Thoracic aorta (tissue), 2 donors: ENCODE results near the gene SLCO3A1. TPM values are rescaled to one million over a fixed set of nuclear protein-coding genes. Genes with fewer than 3 reads are reported as not detected.

Experiments
- ATAC-seq: fragments of 150-250 bp; one replicate; pipeline ENCODE4 v1.8.0; 2017; ENCODE audit warnings: low read depth; ENCODE audit not compliant: insufficient number of reproducible peaks, low FRiP score
- DNase-seq: peaks from one replicate; pipeline ENCODE4 v3.0.0-alpha.2; 2020; ENCODE audit warnings: low spot score
- H3K27ac ChIP-seq, 2 donors: fragments of 200-600 bp; sonication (generic); 1 replicate in 1 of 2; 2 replicates in 1 of 2; pipeline ENCODE4 v1.5.1; 2016; ENCODE audit warnings: mild to moderate bottlenecking in 2 of 2, moderate library complexity in 2 of 2
- H3K27me3 ChIP-seq: fragments of 200-600 bp; sonication (generic); replicated peaks from 2 replicates; pipeline ENCODE4 v1.6.0; 2016; ENCODE audit warnings: mild to moderate bottlenecking; ENCODE audit not compliant: insufficient read depth
- H3K36me3 ChIP-seq: fragments of 200-600 bp; sonication (generic); one replicate; pipeline ENCODE4 v1.5.1; 2016
- H3K4me1 ChIP-seq, 2 donors: fragments of 200-600 bp; sonication (generic); 1 replicate in 1 of 2; 2 replicates in 1 of 2; pipeline versions ENCODE4 v1.5.1 to v1.6.0; 2016; ENCODE audit warnings: low read depth in 2 of 2, mild to moderate bottlenecking in 1 of 2; ENCODE audit not compliant: control insufficient read depth in 1 of 2
- H3K4me3 ChIP-seq: fragments of 200-600 bp; sonication (generic); 2 replicates; pipeline ENCODE4 v1.5.1; 2016; ENCODE audit warnings: mild to moderate bottlenecking
- H3K9me3 ChIP-seq: fragments of 200-600 bp; sonication (generic); 2 replicates; pipeline ENCODE4 v1.5.1; 2016
- CTCF ChIP-seq: fragments of 200-600 bp; sonication (generic); IDR thresholded peaks from one replicate; pipeline ENCODE4 v1.5.1; 2019; ENCODE audit warnings: antibody characterized with exemption
- total RNA-seq, 2 donors: library from RNA; depleted of rRNA; stranded (reverse); fragments of >200 nt; gene quantifications; one replicate each; pipeline versions ENCODE4 v1.1.0 to v1.2.3, GENCODE V29; 2016

SLCO3A1 gene
- total RNA-seq, 2 donors from 2014 or later: 16.5 to 39.1 TPM

- DNase-seq (no peak), ATAC-seq (no peak)
- Histone ChIP-seq H3K4me1 (no peaks in the 10 kb centered on the region), H3K27ac (no peak overlapping the region), H3K9me3 (no peaks in the 10 kb centered on the region), H3K27me3 (no peaks in the 10 kb centered on the region), H3K36me3 (no peaks in the 10 kb centered on the region), H3K4me3 (no peak overlapping the region)
- no peak for TF ChIP-seq CTCF
Measured at GRCh38 chr15:92166029-92166428, 312.5 kb downstream of the SLCO3A1 start.

GRCh38 chr15:92166751-92167405, 313.4 kb downstream of the SLCO3A1 start:
- Histone ChIP-seq H3K4me3 (no peak overlapping the region), H3K4me1 (no peaks in the 10 kb centered on the region), H3K36me3 (no peaks in the 10 kb centered on the region), H3K27me3 (no peaks in the 10 kb centered on the region), H3K27ac (no peak overlapping the region), H3K9me3 (no peaks in the 10 kb centered on the region)
- ATAC-seq: no peak
- no peak for DNase-seq
- no peak for TF ChIP-seq CTCF

- no peaks in the 10 kb centered on the region for H3K4me1 ChIP-seq
- no peak for ATAC-seq
- no peaks in the 10 kb centered on the region for H3K9me3 ChIP-seq
- no peak for DNase-seq
- H3K36me3 ChIP-seq: no peaks in the 10 kb centered on the region
- H3K4me3 ChIP-seq: no peak overlapping the region
- no peak for TF ChIP-seq CTCF
- no peak overlapping the region for H3K27ac ChIP-seq
- H3K27me3 ChIP-seq: no peaks in the 10 kb centered on the region
Measured at GRCh38 chr15:92167451-92167850, 313.9 kb downstream of the SLCO3A1 start.

GRCh38 chr15:92168066-92168683, 314.7 kb downstream of the SLCO3A1 start:
- TF ChIP-seq CTCF: no peak
- Histone ChIP-seq H3K4me3 (no peak overlapping the region), H3K27me3 (no peaks in the 10 kb centered on the region), H3K4me1 (no peaks in the 10 kb centered on the region), H3K9me3 (no peaks in the 10 kb centered on the region), H3K27ac (no peak overlapping the region), H3K36me3 (no peaks in the 10 kb centered on the region)
- ATAC-seq (no peak), DNase-seq (no peak)

GRCh38 chr15:92170897-92171296, 317.4 kb downstream of the SLCO3A1 start:
- H3K36me3 ChIP-seq: no peaks in the 10 kb centered on the region
- no peaks in the 10 kb centered on the region for H3K4me1 ChIP-seq

More at GRCh38 chr15:92170897-92171296, 317.4 kb downstream of the SLCO3A1 start:
- H3K4me3 ChIP-seq: no peak overlapping the region
- DNase-seq: no peak
- no peaks in the 10 kb centered on the region for H3K9me3 ChIP-seq
- H3K27me3 ChIP-seq: no peaks in the 10 kb centered on the region
- no peak for ATAC-seq
- H3K27ac ChIP-seq: no peak overlapping the region
- no peak for TF ChIP-seq CTCF
